ENCODE measurements around the gene UNC5B.

DNA sequence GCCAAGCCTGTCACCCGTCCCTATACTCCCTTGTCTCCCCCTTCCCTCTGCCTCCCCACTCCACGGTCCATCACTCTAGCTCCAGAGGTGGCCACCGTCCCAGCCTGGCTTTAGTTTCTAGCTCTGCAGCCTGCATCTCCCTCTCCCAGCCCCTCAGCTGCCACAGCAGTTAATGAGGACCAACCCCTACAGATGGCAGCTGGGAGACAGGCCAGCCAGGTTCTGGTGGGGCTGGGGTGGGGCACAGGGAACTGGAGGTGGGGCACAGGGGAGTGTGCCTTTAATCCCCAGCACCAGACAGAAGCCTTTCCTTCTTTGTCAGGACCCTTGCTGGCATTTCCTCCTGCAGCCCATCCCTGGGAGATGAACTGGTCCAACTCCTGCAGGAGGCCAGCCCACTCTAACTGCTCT lies 21.1 kb downstream of the UNC5B start:
- TF ChIP-seq CTCF (IDR thresholded peaks at IDR 0.05; ENCODE audit: poor library complexity) (no peak), EZH2 (IDR thresholded peaks at IDR 0.05; ENCODE audit: borderline replicate concordance) (no peak), EZH2phosphoT487 (IDR thresholded peaks at IDR 0.05; ENCODE audit: low read depth, severe bottlenecking, unreplicated experiment) (no peak)
